GM20431 (cell line): Measurements from ENCODE around the gene ZNF385C.

Source experiments
- in situ Hi-C: fragments of 300-500 bp; cut with MseI, MboI; formaldehyde crosslinking; loops from one replicate; pipeline ENCODE4 v1.15.0; 2020; ENCODE audit warnings: low sequenced_read_pairs; ENCODE audit not compliant: unreplicated experiment

Gene ZNF385C

GRCh38 chr17:42110301-42111264 is 12.3 kb upstream of the ZNF385C start:
- in situ Hi-C loops = loop anchor here (10.0 kb wide), 1 partner anchor 146 kb away; the partner anchor contains the start of gene CNP

- in situ Hi-C loops = no loop called here
Observed at GRCh38 chr17:42109086-42109485, 10.8 kb upstream of the ZNF385C start.

- in situ Hi-C loops = no loop called here
Observed at GRCh38 chr17:42107597-42108576, 9.6 kb upstream of the ZNF385C start.

GRCh38 chr17:42107124-42107523 is 8.9 kb upstream of the ZNF385C start:
- in situ Hi-C loops = no loop called here

- in situ Hi-C loops = no loop called here
Observed at GRCh38 chr17:42106009-42106408, 7.7 kb upstream of the ZNF385C start.

- in situ Hi-C loops = no loop called here
Observed at GRCh38 chr17:42104264-42104663, 6.0 kb upstream of the ZNF385C start.

GRCh38 chr17:42103221-42103954 is 5.1 kb upstream of the ZNF385C start:
- in situ Hi-C loops = no loop called here

GRCh38 chr17:42101513-42102292 is 3.4 kb upstream of the ZNF385C start:
- in situ Hi-C loops = no loop called here

GRCh38 chr17:42098730-42099399 is 592 bp upstream of the ZNF385C start:
- in situ Hi-C loops = no loop called here

GRCh38 chr17:42096360-42097111 is 1.7 kb downstream of the ZNF385C start:
- in situ Hi-C loops = no loop called here

GRCh38 chr17:42094375-42095069 is 3.8 kb downstream of the ZNF385C start:
- in situ Hi-C loops = no loop called here

- in situ Hi-C loops = no loop called here
Observed at GRCh38 chr17:42092939-42093338, 5.3 kb downstream of the ZNF385C start.

GRCh38 chr17:42090964-42091790 is 7.1 kb downstream of the ZNF385C start:
- in situ Hi-C loops = no loop called here

GRCh38 chr17:42088736-42089135 is 9.5 kb downstream of the ZNF385C start:
- in situ Hi-C loops = no loop called here

- in situ Hi-C loops = no loop called here
Observed at GRCh38 chr17:42087736-42088705, 10.3 kb downstream of the ZNF385C start.
